HG03135 (cell line): Measurements from ENCODE around the gene MLH3.

Experiments
- ATAC-seq: cut with Tn5 transposase; IDR thresholded peaks from one replicate; pipeline ENCODE4 v1.9.1; 2021; ENCODE audit warnings: mild to moderate bottlenecking, moderate library complexity; ENCODE audit not compliant: unreplicated experiment

MLH3 gene

GRCh38 chr14:74988131-74988530 is 63.1 kb downstream of the MLH3 start:
- ATAC-seq = no peak

DNA sequence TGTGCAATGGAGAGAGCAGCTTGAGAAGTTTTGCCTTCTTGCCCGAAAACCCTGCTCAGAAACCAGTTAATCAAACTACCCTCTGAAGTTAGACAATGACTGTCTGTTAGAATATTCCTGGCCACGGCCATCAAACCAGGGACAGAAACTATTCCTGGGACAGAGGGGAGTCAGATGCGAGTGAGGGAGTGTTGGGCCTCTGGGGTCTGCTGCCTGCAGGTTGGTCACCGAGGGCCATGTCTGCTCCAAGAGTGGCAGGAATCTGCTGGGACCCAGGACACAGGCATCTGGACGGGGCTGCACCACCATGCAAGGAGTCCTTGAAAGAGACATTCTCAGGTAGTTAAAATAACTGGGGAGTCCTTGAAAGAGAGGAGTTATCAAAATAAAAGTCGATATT is 65.5 kb downstream of the MLH3 start:
- no peak for ATAC-seq

DNA sequence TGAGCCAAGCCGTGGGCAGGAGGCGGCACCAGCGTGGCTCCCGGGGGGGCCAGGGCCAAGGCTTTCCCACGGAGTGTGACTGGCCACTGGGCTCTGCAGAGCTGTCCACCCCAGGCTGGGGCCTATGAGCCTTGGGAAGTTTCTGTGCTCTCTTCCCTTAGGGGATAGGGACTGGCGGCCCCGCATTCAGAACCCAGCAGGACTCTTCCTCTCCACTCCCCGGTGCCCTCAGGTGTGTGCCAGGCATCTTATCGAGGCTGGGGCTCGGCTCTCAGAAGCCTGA is 66.3 kb downstream of the MLH3 start:
- ATAC-seq = no peak

DNA sequence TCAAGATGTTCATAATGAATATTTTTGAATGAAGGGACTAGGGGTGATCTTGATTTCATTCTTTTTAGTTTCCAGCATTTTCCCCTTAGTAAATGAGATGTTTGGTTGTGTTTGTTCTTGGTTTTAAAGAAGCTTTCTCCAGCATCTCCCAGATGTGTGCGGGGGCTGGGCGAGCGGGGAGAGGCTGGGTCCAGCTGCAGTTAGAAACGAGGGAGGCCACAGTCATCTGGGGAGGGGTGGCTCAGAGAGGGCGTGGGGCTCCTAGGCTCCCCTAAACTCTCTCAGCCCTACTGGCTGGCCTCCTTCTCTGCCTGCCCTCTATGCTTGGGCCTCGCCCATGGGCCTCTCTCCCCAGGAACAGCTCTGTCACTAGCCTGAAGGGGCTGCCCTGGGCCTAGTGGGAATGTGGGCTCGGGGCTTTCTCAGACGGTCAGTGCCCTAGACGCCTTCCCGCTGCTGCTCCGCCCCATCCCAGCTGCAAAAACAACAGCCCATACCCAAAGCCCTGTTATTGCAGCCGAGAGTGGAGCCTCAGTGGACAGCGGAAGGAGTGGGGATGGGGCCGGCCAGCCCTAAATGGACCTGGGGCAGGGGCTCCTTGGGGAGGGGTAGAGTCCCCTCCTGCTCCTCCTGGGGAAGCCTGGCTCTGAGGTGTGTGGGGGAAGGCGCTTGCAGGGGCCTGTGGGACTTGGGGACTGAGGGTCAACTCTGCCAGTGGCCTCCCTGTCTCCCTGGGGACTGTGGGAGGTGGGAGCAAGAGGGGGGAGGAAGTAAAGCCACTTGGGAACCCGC is 66.8 kb downstream of the MLH3 start:
- ATAC-seq = no peak

DNA sequence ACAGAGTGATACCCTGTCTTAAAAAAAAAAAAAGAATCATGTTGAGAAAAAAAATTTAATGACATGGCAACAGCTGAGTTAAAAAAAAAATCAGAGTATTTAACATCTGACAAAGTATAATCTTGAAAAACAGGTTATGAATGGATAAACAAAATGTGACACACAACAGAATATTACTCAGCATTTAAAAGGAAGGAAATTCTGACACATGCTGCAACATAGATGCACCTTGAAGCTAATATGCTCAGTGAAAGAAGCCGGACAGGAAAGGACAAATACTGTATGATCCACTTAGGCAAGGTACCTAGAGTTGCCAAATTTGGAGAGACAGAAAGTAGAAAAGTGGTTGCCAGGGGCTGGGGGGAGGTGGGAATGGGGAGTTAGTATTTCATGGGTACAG is 67.9 kb downstream of the MLH3 start:
- no peak for ATAC-seq

- ATAC-seq = no peak
Observed at GRCh38 chr14:74982661-74983060, 68.6 kb downstream of the MLH3 start.

- no peak for ATAC-seq
Observed at GRCh38 chr14:74981833-74982232, 69.4 kb downstream of the MLH3 start.

GRCh38 chr14:74981462-74981782 is 69.8 kb downstream of the MLH3 start:
- ATAC-seq = no peak

- no peak for ATAC-seq
Observed at GRCh38 chr14:74980731-74981461, 70.4 kb downstream of the MLH3 start.

GRCh38 chr14:74980398-74980730 is 70.9 kb downstream of the MLH3 start:
- ATAC-seq = no peak

GRCh38 chr14:74979442-74980397 is 71.5 kb downstream of the MLH3 start:
- no peak for ATAC-seq

DNA sequence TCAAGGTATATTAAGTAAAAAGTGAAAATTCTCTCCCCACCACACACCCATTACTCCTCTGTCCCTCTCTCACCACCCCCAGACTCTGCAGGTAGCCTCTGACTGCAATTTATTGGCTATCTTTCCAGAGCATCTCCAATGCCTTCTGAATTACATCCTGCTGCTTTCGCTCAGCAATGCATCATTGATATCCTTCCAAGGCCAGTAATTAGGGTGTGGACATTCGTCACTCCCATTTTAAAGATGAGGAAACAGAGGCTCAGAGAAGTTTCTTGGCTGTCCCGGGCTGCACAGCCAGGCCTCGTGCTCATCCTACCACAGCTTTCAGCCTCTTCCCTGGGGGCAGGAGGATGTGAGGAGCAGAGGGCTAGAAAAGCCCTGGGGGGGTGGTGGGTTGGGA is 72.2 kb downstream of the MLH3 start:
- ATAC-seq = no peak

DNA sequence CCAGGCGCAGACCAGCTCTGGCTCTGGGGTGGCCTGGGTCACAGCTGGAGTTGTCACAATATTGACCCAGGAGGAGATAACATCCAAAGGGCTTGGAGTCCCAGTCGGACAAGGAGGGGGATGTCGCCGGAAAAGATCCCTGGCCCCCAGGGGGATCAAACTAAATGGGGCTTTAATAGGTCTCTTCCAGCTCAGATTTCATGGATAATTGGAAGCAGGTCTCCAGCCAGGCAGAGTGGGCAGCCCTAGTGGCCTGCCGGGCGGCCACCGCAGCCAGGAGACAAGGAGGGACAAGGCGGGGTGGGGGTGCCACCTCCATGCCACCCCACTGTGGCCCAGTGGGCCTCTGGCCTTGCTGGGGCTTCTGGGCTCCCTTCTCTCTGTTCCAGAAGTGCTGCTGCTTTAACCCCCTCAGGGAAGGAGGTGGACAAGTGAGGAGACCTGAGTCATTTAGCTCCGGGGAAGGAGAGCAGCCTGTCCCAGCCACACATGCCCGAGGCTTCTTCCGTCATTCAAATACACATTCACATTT is 72.8 kb downstream of the MLH3 start:
- ATAC-seq = no peak

DNA sequence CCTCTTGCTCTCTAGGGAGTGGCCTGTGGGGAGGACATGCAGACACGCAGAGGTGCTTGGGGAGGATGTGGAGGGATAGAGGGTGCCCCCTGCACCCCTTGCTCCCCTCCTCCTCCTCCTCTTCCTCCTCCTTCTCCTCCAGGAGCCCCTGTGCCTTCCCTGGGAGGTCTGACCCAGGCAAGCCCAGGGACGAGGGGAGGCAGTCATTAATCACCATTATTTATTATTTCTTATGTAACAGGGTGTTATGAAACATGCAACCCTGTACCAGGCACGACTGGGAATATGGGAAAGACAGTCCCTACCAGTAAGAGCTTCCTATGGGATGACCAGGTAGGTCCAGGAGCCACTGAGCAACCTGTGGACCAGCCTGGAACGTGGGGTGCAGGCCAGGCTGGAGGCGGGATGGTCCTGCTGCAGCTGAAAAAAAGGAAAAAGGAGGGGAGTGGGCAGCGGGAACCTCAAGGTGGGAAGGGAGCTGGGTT is 73.3 kb downstream of the MLH3 start:
- ATAC-seq = no peak

DNA sequence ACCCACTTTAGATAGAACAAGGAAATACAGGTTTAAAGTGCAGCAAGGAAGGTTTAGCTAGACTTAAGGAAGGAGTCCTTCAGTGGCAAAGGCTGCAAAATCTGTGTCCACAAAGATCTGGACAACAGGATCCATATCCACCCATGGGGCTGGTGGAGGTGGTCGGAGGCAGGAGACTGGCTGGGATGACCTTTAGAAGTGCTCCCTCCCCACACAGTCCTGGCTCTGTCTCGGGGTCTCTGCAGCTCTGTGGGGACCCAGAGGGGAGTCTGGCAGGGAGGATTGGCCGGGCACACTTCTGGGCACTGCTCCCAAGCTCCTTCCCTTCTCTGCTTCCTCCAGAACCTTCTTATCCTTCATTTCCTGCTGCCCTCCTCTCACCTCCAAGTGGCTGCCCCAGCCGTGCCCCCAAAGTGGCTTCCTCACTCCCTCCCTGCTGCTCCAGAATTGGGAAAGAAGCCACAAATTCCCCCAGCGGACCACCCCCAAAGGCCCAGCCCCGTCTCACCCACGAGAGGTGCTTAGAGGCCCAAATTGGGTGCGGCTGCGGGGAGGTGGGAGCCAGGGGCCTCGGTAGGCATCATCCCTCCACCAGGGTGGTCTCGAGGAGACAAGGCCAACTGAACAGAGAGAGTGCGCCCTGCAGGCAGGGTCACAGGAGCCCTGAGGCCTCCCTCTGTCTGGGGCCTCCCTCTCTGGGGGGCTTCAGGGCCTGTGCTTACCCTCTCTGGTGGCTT is 73.9 kb downstream of the MLH3 start:
- ATAC-seq = no peak

DNA sequence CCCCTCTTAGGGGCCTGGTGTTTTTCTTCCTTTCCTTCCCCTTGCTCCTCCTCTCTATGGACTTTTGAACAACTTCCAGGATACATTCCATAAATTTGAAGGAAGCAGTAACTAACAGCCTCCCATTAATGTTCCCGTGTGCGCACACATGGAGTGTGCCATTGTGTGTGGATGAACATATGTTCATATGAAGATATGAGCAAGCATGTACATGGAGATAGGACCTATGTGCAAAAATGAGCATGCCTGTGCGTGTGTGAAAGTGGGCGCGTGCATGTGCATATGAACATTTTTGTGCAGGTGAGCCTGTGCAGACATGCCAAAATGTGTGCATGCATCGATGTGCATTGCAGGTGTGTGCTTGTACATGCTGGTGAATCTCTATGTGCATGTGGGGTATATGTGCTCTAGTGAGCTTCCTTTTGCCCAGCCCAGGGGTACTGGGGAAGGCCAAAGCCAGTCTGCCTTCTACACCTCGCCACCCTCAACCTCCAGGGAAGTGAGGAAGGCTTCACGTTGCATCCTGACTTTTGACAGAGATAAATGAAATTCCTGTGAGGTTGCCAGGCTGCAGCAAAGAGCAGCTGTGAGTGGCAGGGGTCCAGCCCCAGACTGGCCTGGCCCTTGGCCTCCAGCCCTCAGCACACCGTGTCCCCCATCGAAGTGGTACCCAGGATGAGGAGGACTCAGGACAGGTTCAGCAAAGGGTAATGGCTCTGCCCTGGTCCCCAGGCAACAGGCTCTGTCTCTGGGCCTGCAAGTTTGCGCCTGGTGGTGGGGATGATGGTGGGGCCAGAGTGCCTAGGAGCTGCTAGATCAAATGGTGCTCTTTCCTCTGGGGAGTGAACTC is 74.8 kb downstream of the MLH3 start:
- ATAC-seq = no peak

GRCh38 chr14:74975059-74975810 is 76.0 kb downstream of the MLH3 start:
- no peak for ATAC-seq

GRCh38 chr14:74974364-74975058 is 76.8 kb downstream of the MLH3 start:
- ATAC-seq = no peak
